Left lung (tissue), 10 donors: ENCODE results near the gene EPB41L4A. TPM values are rescaled to one million over a fixed set of nuclear protein-coding genes. Genes with fewer than 3 reads are reported as not detected.

ENCODE experiments used
- ATAC-seq: fragments of 200-7000 bp; cut with Tn5 transposase; one replicate; pipeline ENCODE4 v1.9.1; 2020; ENCODE audit warnings: moderate library complexity
- DNase-seq, 4 donors: peaks; one replicate each; pipeline ENCODE4 v3.0.0-alpha.2; 2013 to 2020
- H3K27ac ChIP-seq, 2 donors: fragments of 200-600 bp; sonication (generic) in 1 of 2; one replicate each; pipeline versions ENCODE4 v1.5.0 to v1.8.0; 2020 to 2021
- H3K27me3 ChIP-seq, 2 donors: fragments of 200-600 bp; sonication (generic) in 1 of 2; one replicate each; pipeline versions ENCODE4 v1.5.0 to v1.8.0; 2020 to 2021
- H3K36me3 ChIP-seq, 2 donors: fragments of 200-600 bp; sonication (generic) in 1 of 2; one replicate each; pipeline versions ENCODE4 v1.5.0 to v1.8.0; 2020 to 2021
- H3K4me1 ChIP-seq, 2 donors: fragments of 200-600 bp; one replicate each; pipeline ENCODE4 v1.8.0; 2021
- H3K4me3 ChIP-seq, 2 donors: fragments of 200-600 bp; sonication (generic) in 1 of 2; one replicate each; pipeline versions ENCODE4 v1.5.0 to v1.8.0; 2020 to 2021; ENCODE audit warnings: mild to moderate bottlenecking in 1 of 2
- H3K9me3 ChIP-seq, 2 donors: fragments of 200-600 bp; sonication (generic) in 1 of 2; one replicate each; pipeline versions ENCODE4 v1.5.0 to v1.8.0; 2020 to 2021
- CTCF ChIP-seq, 2 donors: fragments of 200-600 bp; sonication (generic) in 1 of 2; IDR thresholded peaks; one replicate each; pipeline versions ENCODE4 v1.5.0 to v1.8.0; 2021; ENCODE audit warnings: antibody characterized with exemption in 2 of 2
- intact Hi-C, 2 donors: fragments of 100-400 bp; cut with DNase I; formaldehyde crosslinking; loops; one replicate each; pipeline versions ENCODE4 v1.11.2 to v1.14.2; 2022
- polyA plus RNA-seq, 6 donors: library from polyadenylated mRNA; unstranded; fragments of 120-200 nt; gene quantifications; one replicate each; pipeline ENCODE4 v1.2.1, GENCODE V29; 2013; ENCODE audit not compliant: insufficient read length in 6 of 6
- total RNA-seq, 2 donors: library from RNA; stranded (reverse); fragmentation: NEBNext Ultra II Directional; extraction: Animal tissue kit (Norgen Biotek cat#: 25700); gene quantifications; one replicate each; pipeline ENCODE4 v1.2.1, GENCODE V29; 2021
- donor health status: DM: no; HTN: yes; CAD: no.
- donor health status: DM: no; HTN: no; CAD: no.

EPB41L4A gene
- total and polyA plus RNA-seq, 8 donors = 13.6 to 31.3 (median 17.6) TPM

- no peak for ATAC-seq
- H3K4me1 ChIP-seq = no peaks in the 10 kb centered on the region
- intact Hi-C loops = no loop called here
- no peak for DNase-seq
- no peaks in the 10 kb centered on the region for H3K9me3 ChIP-seq
- H3K27ac ChIP-seq = no peak overlapping the region
- no peaks in the 10 kb centered on the region for H3K27me3 ChIP-seq
- TF ChIP-seq CTCF (IDR thresholded peaks at IDR 0.05) = no peak
- no peaks in the 10 kb centered on the region for H3K36me3 ChIP-seq
- H3K4me3 ChIP-seq = no peak overlapping the region
Measured at GRCh38 chr5:112196584-112196983, 222.5 kb downstream of the EPB41L4A start.

GRCh38 chr5:112195924-112196323, 223.2 kb downstream of the EPB41L4A start:
- Histone ChIP-seq H3K36me3 (no peaks in the 10 kb centered on the region), H3K4me3 (no peak overlapping the region), H3K27me3 (no peaks in the 10 kb centered on the region), H3K4me1 (no peaks in the 10 kb centered on the region), H3K9me3 (no peaks in the 10 kb centered on the region), H3K27ac (no peak overlapping the region)
- intact Hi-C loops = no loop called here
- DNase-seq (no peak), ATAC-seq (no peak)
- no peak for TF ChIP-seq CTCF (IDR thresholded peaks at IDR 0.05)

GRCh38 chr5:112192866-112193265, 226.2 kb downstream of the EPB41L4A start:
- no peak overlapping the region for H3K27ac ChIP-seq
- no peaks in the 10 kb centered on the region for H3K36me3 ChIP-seq
- no peak overlapping the region for H3K4me3 ChIP-seq
- no peaks in the 10 kb centered on the region for H3K9me3 ChIP-seq
- no peaks in the 10 kb centered on the region for H3K27me3 ChIP-seq
- DNase-seq (no peak), ATAC-seq (no peak)
- no peaks in the 10 kb centered on the region for H3K4me1 ChIP-seq
- intact Hi-C loops = no loop called here
- no peak for TF ChIP-seq CTCF (IDR thresholded peaks at IDR 0.05)

- TF ChIP-seq CTCF (IDR thresholded peaks at IDR 0.05) = no peak
- ATAC-seq = no peak
- no peaks in the 10 kb centered on the region for H3K36me3 ChIP-seq
- no peaks in the 10 kb centered on the region for H3K27me3 ChIP-seq
- DNase-seq = no peak
- H3K27ac ChIP-seq = no peak overlapping the region
- H3K9me3 ChIP-seq = no peaks in the 10 kb centered on the region
- H3K4me1 ChIP-seq = no peaks in the 10 kb centered on the region
- H3K4me3 ChIP-seq = no peak overlapping the region
- intact Hi-C loops = no loop called here
Measured at GRCh38 chr5:112192072-112192471, 227.0 kb downstream of the EPB41L4A start.

GRCh38 chr5:112189391-112189790, 229.7 kb downstream of the EPB41L4A start:
- Histone ChIP-seq H3K27ac (no peak overlapping the region), H3K27me3 (no peaks in the 10 kb centered on the region), H3K9me3 (no peaks in the 10 kb centered on the region), H3K36me3 (no peaks in the 10 kb centered on the region), H3K4me3 (no peak overlapping the region), H3K4me1 (no peaks in the 10 kb centered on the region)
- intact Hi-C loops = no loop called here
- no peak for ATAC-seq
- DNase-seq = no peak
- TF ChIP-seq CTCF (IDR thresholded peaks at IDR 0.05) = no peak
